Mesodermal cell (in vitro differentiated cells): ENCODE measurements around the gene ELMO3.

ENCODE experiments used
- H3K27ac ChIP-seq: 2 replicates; pipeline ENCODE4 v1.7.0; 2013; ENCODE audit warnings: mild to moderate bottlenecking, low read depth, low read length, moderate library complexity; ENCODE audit not compliant: severe bottlenecking
- H3K36me3 ChIP-seq: 2 replicates; pipeline ENCODE4 v1.7.1; 2013; ENCODE audit warnings: mild to moderate bottlenecking, low read length, moderate library complexity; ENCODE audit not compliant: control insufficient read depth, insufficient read depth
- H3K4me1 ChIP-seq: one replicate; pipeline ENCODE4 v1.7.1; 2013; ENCODE audit warnings: mild to moderate bottlenecking, low read length; ENCODE audit not compliant: insufficient read depth, control insufficient read depth, poor library complexity, severe bottlenecking
- H3K4me3 ChIP-seq: 2 replicates; pipeline ENCODE4 v1.7.0; 2013; ENCODE audit warnings: low read length, control low read depth, mild to moderate bottlenecking; ENCODE audit not compliant: insufficient read depth, poor library complexity, severe bottlenecking; ENCODE audit errors: extremely low read depth
- H3K9me3 ChIP-seq: 2 replicates; pipeline ENCODE4 v1.7.1; 2013; ENCODE audit warnings: mild to moderate bottlenecking, low read length, moderate library complexity; ENCODE audit not compliant: control insufficient read depth
- WGBS, 2 experiments: methylation state at CpG; one replicate each; pipeline ENCODE4 v1.1.5; 2013; ENCODE audit warnings: missing lambda C conversion rate in 2 of 2; ENCODE audit not compliant: insufficient coverage in 2 of 2; 5-methylcytosine and 5-hydroxymethylcytosine counted together

ELMO3 gene

GRCh38 chr16:67157106-67157748, 41.7 kb upstream of the ELMO3 start:
- WGBS, 2 experiments = 49 to 64% methylated on average over 4 to 5 of the region's 7 CpGs

DNA sequence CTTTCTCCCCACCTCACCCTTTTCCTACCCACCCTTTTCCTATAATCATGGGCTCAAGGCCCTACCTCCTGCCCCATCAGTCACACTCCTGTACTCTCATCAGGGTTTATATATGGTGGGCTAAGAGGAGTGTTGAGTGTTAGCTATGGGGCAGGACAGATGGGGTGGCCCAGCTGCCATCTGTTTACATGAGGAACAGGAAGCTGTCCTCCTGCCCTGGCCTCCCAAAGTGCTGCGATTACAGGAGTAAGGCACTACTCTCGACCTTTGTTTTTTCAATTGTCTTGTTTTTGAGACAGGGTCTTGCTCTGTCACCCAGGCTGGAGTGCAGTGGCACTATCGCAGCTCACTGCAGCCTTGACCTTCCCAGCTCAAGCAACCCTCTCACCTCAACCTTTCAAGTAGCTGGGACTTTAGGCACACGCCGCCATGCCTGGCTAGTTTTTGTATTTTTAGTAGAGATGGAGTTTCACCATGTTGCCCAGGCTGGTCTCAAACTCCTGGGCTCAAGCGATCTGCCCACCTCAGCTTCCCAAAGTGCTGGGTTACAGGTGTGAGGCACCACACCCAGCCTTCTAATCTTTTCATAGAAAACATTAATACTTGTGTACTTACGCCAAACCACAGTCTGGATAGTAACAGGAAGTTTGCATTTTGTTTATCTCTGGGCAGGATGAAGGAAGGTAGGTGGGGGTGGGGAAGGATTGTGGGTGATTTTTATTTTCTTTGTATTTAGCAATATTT, 40.9 kb upstream of the ELMO3 start:
- Histone ChIP-seq H3K9me3 (no peaks in the 10 kb centered on the region), H3K4me1 (peaks cover 11% of the 10 kb centered on the region), H3K4me3 (no peak overlapping the region), H3K27ac (no peak overlapping the region), H3K36me3 (no peaks in the 10 kb centered on the region)
- 52 to 71% methylated on average over 3 of the region's 7 CpGs for WGBS, 2 experiments

More at GRCh38 chr16:67157106-67157748, 41.7 kb upstream of the ELMO3 start:
- H3K27ac ChIP-seq = no peak overlapping the region
- peaks cover 11% of the 10 kb centered on the region for H3K4me1 ChIP-seq
- H3K4me3 ChIP-seq = no peak overlapping the region
- H3K9me3 ChIP-seq = no peaks in the 10 kb centered on the region
- H3K36me3 ChIP-seq = no peaks in the 10 kb centered on the region

DNA sequence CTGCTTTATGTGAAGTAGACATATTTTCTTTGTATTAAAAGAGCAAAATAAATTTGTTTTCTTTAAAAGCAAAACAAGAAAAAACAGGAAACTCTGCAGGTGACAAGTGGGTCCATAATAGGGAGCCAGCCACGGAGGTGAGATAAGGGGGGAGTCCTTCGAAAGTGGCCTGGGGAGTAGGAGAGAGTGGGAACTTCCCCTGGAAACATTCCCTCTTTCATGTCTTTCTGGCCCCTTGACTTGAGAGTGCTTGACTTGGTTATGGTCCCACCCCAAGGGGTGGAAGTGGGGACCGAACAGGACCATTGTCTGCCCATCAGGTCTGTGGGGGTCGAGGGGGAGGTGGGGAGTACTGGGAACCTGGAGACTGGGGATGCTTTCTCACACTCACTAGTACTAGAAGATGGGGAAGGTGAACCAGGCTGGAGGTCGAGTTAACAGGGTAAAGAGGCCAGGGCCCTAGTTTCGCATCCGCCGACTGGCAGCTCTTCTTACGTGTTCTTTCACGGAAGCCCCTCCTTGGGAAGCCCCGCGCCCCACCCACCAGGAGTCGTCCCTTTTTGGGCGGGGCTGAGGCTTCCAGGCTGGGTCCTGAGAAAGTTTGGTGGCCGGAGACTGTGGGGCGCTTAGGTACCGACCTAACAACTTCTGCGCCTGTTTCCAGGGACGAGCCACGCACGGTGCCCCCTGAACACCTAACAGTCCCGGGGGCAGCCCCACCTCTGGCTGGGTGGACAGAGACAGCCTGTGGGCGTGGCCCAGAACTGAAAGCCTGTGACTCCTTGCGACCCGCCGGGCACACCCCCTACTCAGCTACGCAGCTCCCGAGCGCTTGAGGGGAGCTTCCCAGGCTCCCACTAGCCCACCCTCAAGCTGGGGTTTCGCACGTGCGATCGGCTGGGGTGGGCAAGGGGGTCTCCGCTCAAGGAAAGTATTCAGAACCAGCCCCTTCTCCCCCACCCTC, 40.0 kb upstream of the ELMO3 start:
- Histone ChIP-seq H3K4me3 (peak overlapping the region; percentile 68), H3K27ac (no peak overlapping the region), H3K4me1 (peaks cover 16% of the 10 kb centered on the region), H3K9me3 (no peaks in the 10 kb centered on the region), H3K36me3 (no peaks in the 10 kb centered on the region)
- 3% methylated on average over 24 to 30 of the region's 34 CpGs for WGBS, 2 experiments

- Histone ChIP-seq H3K36me3 (no peaks in the 10 kb centered on the region), H3K27ac (no peak overlapping the region), H3K4me3 (no peak overlapping the region), H3K9me3 (no peaks in the 10 kb centered on the region), H3K4me1 (peaks cover 25% of the 10 kb centered on the region)
- 22 to 23% methylated on average over 22 of the region's 25 CpGs for WGBS, 2 experiments
These were observed 37.3 kb upstream of the ELMO3 start for GRCh38 chr16:67161595-67162058.

DNA sequence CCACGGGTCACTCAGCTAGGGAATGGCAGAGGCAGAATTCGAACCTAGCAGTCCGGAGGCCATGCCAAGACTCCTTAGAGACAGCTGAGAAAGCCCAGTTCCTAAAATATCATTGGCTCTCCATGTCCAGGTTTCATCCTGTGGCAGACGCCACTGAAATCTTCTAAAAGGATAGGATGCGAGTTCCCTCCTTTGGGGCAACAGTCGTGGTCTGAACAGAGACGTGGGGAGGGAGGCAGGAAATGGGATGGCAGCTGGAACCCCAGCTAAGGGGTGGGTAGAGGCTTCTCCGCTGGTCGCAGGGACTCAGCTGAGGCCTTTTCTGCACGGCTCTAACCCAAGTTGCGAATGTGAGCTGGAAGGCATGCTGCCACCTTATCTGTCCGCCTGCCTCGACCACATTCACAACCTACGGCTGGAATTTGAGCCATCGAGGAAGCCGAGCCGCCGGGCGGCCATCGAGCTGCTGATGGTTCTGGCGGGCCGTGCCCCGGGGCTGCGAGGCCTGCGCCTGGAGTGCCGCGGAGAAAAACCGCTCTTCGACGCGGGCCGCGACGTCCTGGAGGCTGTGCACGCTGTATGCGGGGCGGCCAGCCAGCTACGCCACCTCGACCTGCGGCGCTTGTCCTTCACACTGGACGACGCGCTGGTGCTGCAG, 36.3 kb upstream of the ELMO3 start:
- Histone ChIP-seq H3K36me3 (no peaks in the 10 kb centered on the region), H3K27ac (no peak overlapping the region)
- WGBS, 2 experiments = 5 to 7% methylated on average over 35 to 44 of the region's 44 CpGs

DNA sequence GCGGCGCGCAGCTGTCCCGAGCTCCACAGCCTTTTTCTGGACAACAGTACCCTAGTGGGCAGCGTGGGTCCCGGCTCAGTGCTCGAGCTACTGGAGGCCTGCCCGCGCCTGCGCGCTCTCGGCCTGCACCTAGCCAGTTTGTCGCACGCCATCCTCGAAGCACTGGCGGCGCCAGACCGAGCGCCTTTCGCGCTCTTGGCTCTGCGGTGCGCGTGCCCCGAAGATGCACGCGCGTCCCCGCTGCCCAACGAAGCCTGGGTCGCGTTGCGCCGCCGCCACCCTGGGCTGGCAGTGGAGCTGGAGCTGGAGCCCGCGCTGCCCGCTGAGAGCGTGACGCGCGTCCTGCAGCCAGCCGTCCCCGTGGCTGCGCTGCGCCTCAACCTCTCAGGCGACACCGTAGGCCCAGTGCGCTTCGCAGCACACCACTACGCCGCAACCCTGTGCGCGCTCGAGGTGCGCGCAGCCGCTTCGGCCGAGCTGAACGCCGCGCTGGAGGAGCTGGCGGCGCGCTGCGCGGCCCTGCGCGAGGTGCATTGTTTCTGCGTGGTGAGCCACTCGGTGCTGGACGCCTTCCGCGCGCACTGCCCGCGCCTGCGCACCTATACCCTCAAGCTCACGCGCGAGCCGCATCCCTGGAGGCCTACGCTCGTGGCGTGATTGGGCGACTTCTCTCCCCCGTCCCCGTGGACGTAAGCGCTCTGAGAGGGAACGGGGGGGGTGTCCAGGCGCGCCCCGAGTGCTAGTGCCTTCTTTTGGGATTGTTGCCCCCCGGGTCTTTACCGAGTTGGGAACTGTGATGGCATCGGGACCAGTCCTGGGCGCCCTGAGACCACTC, 35.5 kb upstream of the ELMO3 start:
- peaks cover 25% of the 10 kb centered on the region for H3K4me1 ChIP-seq
- H3K36me3 ChIP-seq = no peaks in the 10 kb centered on the region
- H3K4me3 ChIP-seq = peak overlapping the region; percentile 25
- H3K27ac ChIP-seq = no peak overlapping the region
- 2% methylated on average over 69 to 86 of the region's 99 CpGs for WGBS, 2 experiments
- no peaks in the 10 kb centered on the region for H3K9me3 ChIP-seq

More for the DNA sequence above, 36.3 kb upstream of the ELMO3 start:
- Histone ChIP-seq H3K4me1 (peaks cover 25% of the 10 kb centered on the region), H3K4me3 (peak overlapping the region; percentile 25), H3K9me3 (no peaks in the 10 kb centered on the region)

- Histone ChIP-seq H3K4me3 (peak overlapping the region; percentile 25), H3K9me3 (no peaks in the 10 kb centered on the region), H3K4me1 (peaks cover 21% of the 10 kb centered on the region), H3K36me3 (no peaks in the 10 kb centered on the region), H3K27ac (no peak overlapping the region)
- WGBS, 2 experiments = 3% methylated on average over 11 to 14 of the region's 34 CpGs
These were observed 34.9 kb upstream of the ELMO3 start for GRCh38 chr16:67163999-67164558.

DNA sequence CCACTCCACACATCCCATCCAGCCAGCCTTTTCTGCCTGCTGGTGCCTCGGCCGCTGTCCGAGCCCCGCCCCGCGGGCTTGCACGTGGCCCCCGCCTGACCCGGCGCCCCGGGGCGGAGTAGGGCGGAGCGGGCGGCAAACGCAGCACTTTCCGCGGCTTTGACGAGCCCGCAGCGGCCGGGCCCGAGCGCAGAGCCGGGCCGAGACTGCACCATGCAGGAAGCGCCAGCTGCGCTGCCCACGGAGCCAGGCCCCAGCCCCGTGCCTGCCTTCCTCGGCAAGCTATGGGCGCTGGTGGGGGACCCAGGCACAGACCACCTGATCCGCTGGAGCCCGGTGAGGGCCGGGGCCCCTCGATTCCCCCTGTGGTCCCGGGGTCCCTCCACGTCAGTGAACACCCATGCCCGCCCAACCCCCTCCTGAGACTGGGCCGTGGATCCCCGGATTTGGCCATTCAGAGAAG, 34.3 kb upstream of the ELMO3 start, which contains the start of gene HSF4:
Gene HSF4 (plus strand): TSS at position 147 of the 463 bp plus-strand sequence. CDS start 67 bp downstream, at position 214.
- H3K4me3 ChIP-seq = peak within 1 kb of the TSS; percentile 25
- WGBS, 2 experiments = 2 to 4% methylated on average over 25 to 38 of the region's 41 CpGs

More for the DNA sequence above, 34.3 kb upstream of the ELMO3 start, which contains the start of gene HSF4:
- Histone ChIP-seq H3K4me1 (peaks cover 22% of the 10 kb centered on the region), H3K27ac (no peak within 1 kb of the TSS), H3K9me3 (no peaks in the 10 kb centered on the region), H3K36me3 (no peaks in the 10 kb centered on the region)
